NT2/D1 (cell line): ENCODE results near the gene RAP2A.

Source experiments
- DNase-seq: peaks from one replicate; pipeline ENCODE4 v3.0.0-alpha.2; 2011; ENCODE audit warnings: low read depth, low spot score
- H3K27me3 ChIP-seq: 2 replicates; pipeline ENCODE4 v1.6.0; 2011; ENCODE audit warnings: mild to moderate bottlenecking; ENCODE audit not compliant: insufficient read length, insufficient read depth
- H3K36me3 ChIP-seq: 2 replicates; pipeline ENCODE4 v1.6.1; 2011; ENCODE audit warnings: mild to moderate bottlenecking, low read length, mixed read lengths; ENCODE audit not compliant: insufficient read depth, insufficient read length
- H3K4me1 ChIP-seq: 2 replicates; pipeline ENCODE4 v1.5.1; 2011; ENCODE audit not compliant: insufficient read depth, insufficient read length
- H3K4me3 ChIP-seq: 2 replicates; pipeline ENCODE4 v1.5.1; 2011; ENCODE audit warnings: low read depth; ENCODE audit not compliant: insufficient read length
- H3K9ac ChIP-seq: 2 replicates; pipeline ENCODE4 v1.6.0; 2011; ENCODE audit warnings: low read depth; ENCODE audit not compliant: insufficient read length
- H3K9me3 ChIP-seq: 2 replicates; pipeline ENCODE4 v1.5.1; 2011; ENCODE audit warnings: mild to moderate bottlenecking, low read length; ENCODE audit not compliant: insufficient read depth
- SUZ12 ChIP-seq: IDR thresholded peaks from 2 replicates; pipeline ENCODE4 v1.6.1; 2011; ENCODE audit not compliant: insufficient read length, insufficient read depth; ENCODE audit errors: extremely low read depth
- YY1 ChIP-seq: IDR thresholded peaks from 2 replicates; pipeline ENCODE4 v1.6.1; 2011; ENCODE audit not compliant: insufficient read length, insufficient read depth
- ZNF274 ChIP-seq: IDR thresholded peaks from 2 replicates; pipeline ENCODE4 v1.6.1; 2011; ENCODE audit warnings: mild to moderate bottlenecking, low read depth, low read length

The RAP2A gene

GRCh38 chr13:97466722-97467121 is 32.8 kb downstream of the RAP2A start:
- Histone ChIP-seq H3K27me3 (no peaks in the 10 kb centered on the region), H3K9ac (no peak overlapping the region), H3K4me1 (no peaks in the 10 kb centered on the region), H3K9me3 (no peaks in the 10 kb centered on the region), H3K4me3 (no peak overlapping the region), H3K36me3 (peaks cover 12% of the 10 kb centered on the region)
- no peak for TF ChIP-seq YY1
- no peak for TF ChIP-seq SUZ12
- TF ChIP-seq ZNF274, result no peak
- DNase-seq, result no peak

DNA sequence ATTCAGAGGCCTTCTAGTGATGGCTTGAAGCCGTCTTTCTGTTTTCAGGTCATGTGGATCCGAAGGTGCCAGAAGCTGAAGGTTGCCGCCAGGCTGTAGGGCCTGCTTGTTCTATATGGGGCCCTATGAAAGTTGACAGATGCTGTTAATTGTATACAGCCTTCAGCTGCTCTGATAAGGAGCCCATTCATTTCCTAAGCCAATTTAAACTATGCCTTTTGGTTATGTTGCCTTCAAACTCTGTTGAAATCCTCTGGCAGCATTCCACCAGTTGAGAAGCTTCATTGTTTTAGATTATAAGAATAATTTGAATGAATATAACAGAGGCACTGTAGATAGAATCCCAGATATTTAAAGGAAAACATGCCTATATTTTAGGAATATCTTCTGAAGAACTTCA is 34.4 kb downstream of the RAP2A start:
- no peak overlapping the region for H3K4me3 ChIP-seq
- no peaks in the 10 kb centered on the region for H3K27me3 ChIP-seq
- no peak for DNase-seq
- H3K9me3 ChIP-seq, result no peaks in the 10 kb centered on the region
- no peak overlapping the region for H3K9ac ChIP-seq
- H3K36me3 ChIP-seq, result peaks cover 12% of the 10 kb centered on the region
- H3K4me1 ChIP-seq, result no peaks in the 10 kb centered on the region
- TF ChIP-seq YY1 (no peak), SUZ12 (no peak), ZNF274 (no peak)

GRCh38 chr13:97471711-97472110 is 37.7 kb downstream of the RAP2A start:
- H3K4me3 ChIP-seq, result no peak overlapping the region
- DNase-seq, result no peak
- no peaks in the 10 kb centered on the region for H3K27me3 ChIP-seq
- no peak for TF ChIP-seq SUZ12
- TF ChIP-seq YY1, result no peak
- TF ChIP-seq ZNF274, result no peak
- no peaks in the 10 kb centered on the region for H3K4me1 ChIP-seq
- no peaks in the 10 kb centered on the region for H3K36me3 ChIP-seq
- no peaks in the 10 kb centered on the region for H3K9me3 ChIP-seq
- no peak overlapping the region for H3K9ac ChIP-seq

DNA sequence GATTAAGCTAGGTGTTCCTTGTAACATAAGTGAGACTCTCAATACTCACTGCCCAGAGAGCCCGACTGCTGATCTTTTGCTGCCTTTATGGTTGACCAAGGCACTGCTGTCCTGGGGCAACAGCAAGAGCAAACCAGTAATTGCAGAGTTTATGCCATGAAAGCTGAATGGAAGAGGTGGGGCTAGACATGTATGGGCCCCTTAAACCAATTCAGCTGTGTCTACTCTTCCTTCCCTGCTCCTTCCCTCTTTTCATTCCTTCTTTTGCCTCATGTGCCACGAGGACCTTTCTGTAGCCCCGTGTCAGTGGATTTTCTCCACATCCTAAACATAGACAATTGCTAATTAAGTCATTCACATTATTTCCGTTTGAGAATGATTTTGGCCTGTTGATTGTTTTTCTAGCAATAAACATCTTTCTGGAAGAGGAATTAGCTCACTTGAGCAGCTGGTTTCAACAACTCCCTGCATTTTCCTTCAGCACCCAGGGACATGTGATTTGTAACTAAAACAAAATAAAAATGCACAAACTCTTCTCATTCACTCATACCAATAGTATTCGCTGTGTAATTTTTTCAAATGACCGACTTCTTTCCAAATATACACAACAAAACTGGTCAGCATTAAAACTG is 40.5 kb downstream of the RAP2A start:
- no peak overlapping the region for H3K4me3 ChIP-seq
- no peak for DNase-seq
- H3K9ac ChIP-seq, result no peak overlapping the region
- TF ChIP-seq ZNF274 (no peak), YY1 (no peak), SUZ12 (no peak)
- H3K27me3 ChIP-seq, result no peaks in the 10 kb centered on the region
- H3K9me3 ChIP-seq, result no peaks in the 10 kb centered on the region
- no peaks in the 10 kb centered on the region for H3K4me1 ChIP-seq
- no peaks in the 10 kb centered on the region for H3K36me3 ChIP-seq

- H3K4me1 ChIP-seq, result no peaks in the 10 kb centered on the region
- no peak for TF ChIP-seq YY1
- TF ChIP-seq SUZ12, result no peak
- TF ChIP-seq ZNF274, result no peak
- DNase-seq, result no peak
- no peak overlapping the region for H3K4me3 ChIP-seq
- no peaks in the 10 kb centered on the region for H3K27me3 ChIP-seq
- H3K36me3 ChIP-seq, result no peaks in the 10 kb centered on the region
- no peak overlapping the region for H3K9ac ChIP-seq
- no peaks in the 10 kb centered on the region for H3K9me3 ChIP-seq
These were observed 41.0 kb downstream of the RAP2A start for GRCh38 chr13:97475011-97475410.

DNA sequence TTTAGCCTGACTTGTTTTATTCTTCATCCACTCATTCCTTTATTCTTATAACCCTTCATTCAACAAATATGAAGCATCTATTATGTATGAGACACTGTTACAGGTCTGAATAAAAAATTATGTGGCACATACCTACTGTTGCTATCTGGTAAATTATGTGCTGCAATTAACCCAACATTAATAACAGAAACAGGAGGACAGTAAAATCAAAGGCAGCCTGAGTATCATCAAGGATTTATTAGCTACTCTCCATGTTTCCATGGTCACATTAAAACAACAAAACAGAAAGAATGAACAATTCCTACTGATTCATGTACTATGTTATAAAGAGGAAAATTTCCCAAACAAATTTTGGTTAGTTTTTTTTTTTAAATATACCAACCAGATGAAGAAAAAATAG is 43.9 kb downstream of the RAP2A start:
- Histone ChIP-seq H3K9ac (no peak overlapping the region), H3K36me3 (no peaks in the 10 kb centered on the region), H3K4me3 (no peak overlapping the region), H3K4me1 (no peaks in the 10 kb centered on the region), H3K9me3 (no peaks in the 10 kb centered on the region), H3K27me3 (no peaks in the 10 kb centered on the region)
- no peak for TF ChIP-seq ZNF274
- TF ChIP-seq YY1, result no peak
- no peak for TF ChIP-seq SUZ12
- DNase-seq, result no peak

DNA sequence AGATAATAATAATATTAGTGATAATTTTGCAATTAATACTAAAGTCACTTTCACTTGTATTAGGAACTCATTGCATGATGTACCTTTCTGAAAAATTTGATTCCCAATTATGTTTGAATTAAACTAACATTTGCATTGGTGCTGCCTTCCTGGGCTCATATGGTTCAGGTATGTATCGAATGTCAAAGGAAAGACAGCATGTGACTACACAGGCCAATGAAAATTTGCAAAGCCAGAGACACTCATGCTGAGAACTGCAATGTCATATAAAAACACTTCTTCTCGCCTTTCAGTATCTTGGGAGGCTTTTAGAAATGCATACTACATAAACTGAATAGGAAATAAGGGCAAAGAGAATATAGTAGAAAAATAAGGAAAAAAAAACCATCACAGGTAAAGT is 44.3 kb downstream of the RAP2A start:
- H3K4me1 ChIP-seq, result no peaks in the 10 kb centered on the region
- TF ChIP-seq SUZ12, result no peak
- TF ChIP-seq ZNF274, result no peak
- no peak for TF ChIP-seq YY1
- no peak for DNase-seq
- no peaks in the 10 kb centered on the region for H3K27me3 ChIP-seq
- H3K36me3 ChIP-seq, result no peaks in the 10 kb centered on the region
- H3K9ac ChIP-seq, result no peak overlapping the region
- H3K4me3 ChIP-seq, result no peak overlapping the region
- no peaks in the 10 kb centered on the region for H3K9me3 ChIP-seq

- no peak for DNase-seq
- Histone ChIP-seq H3K9ac (no peak overlapping the region), H3K4me1 (no peaks in the 10 kb centered on the region), H3K9me3 (no peaks in the 10 kb centered on the region), H3K27me3 (no peaks in the 10 kb centered on the region), H3K36me3 (no peaks in the 10 kb centered on the region), H3K4me3 (no peak overlapping the region)
- no peak for TF ChIP-seq SUZ12
- no peak for TF ChIP-seq YY1
- TF ChIP-seq ZNF274, result no peak
These were observed 49.5 kb downstream of the RAP2A start for GRCh38 chr13:97483465-97483864.
